ENCODE measurements around the gene CAMK2G. TPM values are rescaled to one million over a fixed set of nuclear protein-coding genes. Genes with fewer than 3 reads are reported as not detected.
A peak's percentile ranks its signal among the peaks of the same experiment; 100 is the strongest.

CAMK2G gene
- polyA plus RNA-seq, 1 of the 3 experiments (the other 2 are of a cell fraction): 41.4 TPM

DNA sequence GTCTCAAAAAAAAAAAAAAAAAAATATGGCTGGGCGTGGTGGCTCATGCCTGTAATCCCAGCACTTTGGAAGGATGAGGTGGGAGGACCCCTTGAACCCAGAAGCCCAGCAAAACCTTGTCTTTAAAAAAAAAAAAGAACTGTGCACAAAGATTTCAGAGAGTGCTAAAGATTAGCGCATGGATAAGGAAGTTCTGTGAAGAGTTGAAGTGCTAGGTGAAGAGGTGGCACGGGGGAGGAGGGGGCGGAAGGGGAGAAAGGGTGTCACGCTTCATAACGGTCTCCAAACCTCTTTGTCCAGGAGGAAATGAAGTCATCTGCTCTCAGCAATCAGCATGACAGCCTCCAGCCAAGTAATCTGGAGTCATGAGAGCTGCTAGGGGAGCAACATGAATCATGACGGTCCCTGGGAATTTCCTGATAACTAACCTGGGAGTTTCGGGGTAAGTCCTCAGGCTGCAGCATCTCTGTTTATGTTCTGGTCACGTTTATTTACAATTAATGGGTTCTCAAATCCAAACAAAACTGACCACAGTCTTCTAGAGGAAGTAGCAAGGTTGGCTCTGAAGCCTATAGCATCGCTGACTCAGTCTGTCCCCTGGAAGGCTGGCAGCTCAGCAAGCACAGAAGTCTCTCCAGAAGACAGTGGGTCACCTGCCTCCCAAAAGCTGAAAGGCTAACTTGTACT lies 34.6 kb upstream of the CAMK2G start:
- peaks cover 25% of the 10 kb centered on the region for H3F3A ChIP-seq (replicated peaks; ENCODE audit: insufficient read depth)
- H3K36me3 ChIP-seq (replicated peaks in 1 of 2; ENCODE audit: control insufficient read depth in 1 of 2, insufficient read depth in 2 of 2, low read length in 1 of 2): peaks cover 0 to 7% of the 10 kb centered on the region in 2 experiments
- POLR2A ChIA-PET: interaction anchor here (0.7 kb wide), 2 partner anchors 9 to 303 kb away, joined by 3 read pairs; no protein-coding TSS in a partner anchor
- H4K20me1 ChIP-seq (ENCODE audit: insufficient read depth): no peaks in the 10 kb centered on the region
- CTCF ChIA-PET: interaction anchor here (2.6 to 3.6 kb wide), 2 partner anchors 29 to 31 kb away, joined by 8 to 14 read pairs; no protein-coding TSS in a partner anchor
- peak overlapping the region in 1 of 2 experiments; percentile 92; a peak in 3 of 4 replicates for H3K27ac ChIP-seq (ENCODE audit: low read depth in 2 of 2, low read length in 1 of 2)
- peak overlapping the region; percentile 27; the same call in 1 of the 2 replicates for H3K4me2 ChIP-seq
- TF ChIP-seq, protein P1, sequence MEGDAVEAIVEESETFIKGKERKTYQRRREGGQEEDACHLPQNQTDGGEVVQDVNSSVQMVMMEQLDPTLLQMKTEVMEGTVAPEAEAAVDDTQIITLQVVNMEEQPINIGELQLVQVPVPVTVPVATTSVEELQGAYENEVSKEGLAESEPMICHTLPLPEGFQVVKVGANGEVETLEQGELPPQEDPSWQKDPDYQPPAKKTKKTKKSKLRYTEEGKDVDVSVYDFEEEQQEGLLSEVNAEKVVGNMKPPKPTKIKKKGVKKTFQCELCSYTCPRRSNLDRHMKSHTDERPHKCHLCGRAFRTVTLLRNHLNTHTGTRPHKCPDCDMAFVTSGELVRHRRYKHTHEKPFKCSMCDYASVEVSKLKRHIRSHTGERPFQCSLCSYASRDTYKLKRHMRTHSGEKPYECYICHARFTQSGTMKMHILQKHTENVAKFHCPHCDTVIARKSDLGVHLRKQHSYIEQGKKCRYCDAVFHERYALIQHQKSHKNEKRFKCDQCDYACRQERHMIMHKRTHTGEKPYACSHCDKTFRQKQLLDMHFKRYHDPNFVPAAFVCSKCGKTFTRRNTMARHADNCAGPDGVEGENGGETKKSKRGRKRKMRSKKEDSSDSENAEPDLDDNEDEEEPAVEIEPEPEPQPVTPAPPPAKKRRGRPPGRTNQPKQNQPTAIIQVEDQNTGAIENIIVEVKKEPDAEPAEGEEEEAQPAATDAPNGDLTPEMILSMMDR (IDR thresholded peaks at IDR 0.05): no peak
- peak; percentile 44 for TF ChIP-seq GABPA (IDR thresholded peaks at IDR 0.05; ENCODE audit: low read depth)
- TF ChIP-seq, protein P2, sequence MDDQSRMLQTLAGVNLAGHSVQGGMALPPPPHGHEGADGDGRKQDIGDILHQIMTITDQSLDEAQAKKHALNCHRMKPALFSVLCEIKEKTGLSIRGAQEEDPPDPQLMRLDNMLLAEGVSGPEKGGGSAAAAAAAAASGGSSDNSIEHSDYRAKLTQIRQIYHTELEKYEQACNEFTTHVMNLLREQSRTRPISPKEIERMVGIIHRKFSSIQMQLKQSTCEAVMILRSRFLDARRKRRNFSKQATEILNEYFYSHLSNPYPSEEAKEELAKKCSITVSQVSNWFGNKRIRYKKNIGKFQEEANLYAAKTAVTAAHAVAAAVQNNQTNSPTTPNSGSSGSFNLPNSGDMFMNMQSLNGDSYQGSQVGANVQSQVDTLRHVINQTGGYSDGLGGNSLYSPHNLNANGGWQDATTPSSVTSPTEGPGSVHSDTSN (IDR thresholded peaks at IDR 0.05): peak; percentile 89
- TF ChIP-seq TCF12 (IDR thresholded peaks at IDR 0.05): peak; percentile 85
- no peak for TF ChIP-seq EZH2phosphoT487 (IDR thresholded peaks at IDR 0.05; ENCODE audit: borderline replicate concordance, low read depth)
- no peak for TF ChIP-seq RCOR1 (IDR thresholded peaks at IDR 0.05; ENCODE audit: low read length)
- no peak for TF ChIP-seq GATA2 (CRISPR knock-in tag; IDR thresholded peaks at IDR 0.05)
- no peak for TF ChIP-seq SIN3A (IDR thresholded peaks at IDR 0.05; ENCODE audit: borderline replicate concordance, low read depth, low read length)
- TF ChIP-seq FOXJ3 (CRISPR knock-in tag; IDR thresholded peaks at IDR 0.05): no peak
- no peak for TF ChIP-seq FOXM1 (IDR thresholded peaks at IDR 0.05; ENCODE audit: low read depth)
- TF ChIP-seq, protein P3, sequence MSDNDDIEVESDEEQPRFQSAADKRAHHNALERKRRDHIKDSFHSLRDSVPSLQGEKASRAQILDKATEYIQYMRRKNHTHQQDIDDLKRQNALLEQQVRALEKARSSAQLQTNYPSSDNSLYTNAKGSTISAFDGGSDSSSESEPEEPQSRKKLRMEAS (IDR thresholded peaks at IDR 0.05; ENCODE audit: low read depth): peak; percentile 34; the same call in 1 of the 2 replicates
- TF ChIP-seq JUND (IDR thresholded peaks at IDR 0.05): peak; percentile 67
- TF ChIP-seq NFIC (IDR thresholded peaks at IDR 0.05; ENCODE audit: borderline replicate concordance): peak; percentile 64
- no peak for TF ChIP-seq CHD2 (IDR thresholded peaks at IDR 0.05; ENCODE audit: low read length, partially characterized antibody)
- TF ChIP-seq POLR2AphosphoS5 (IDR thresholded peaks at IDR 0.05; ENCODE audit: low read depth, low read length): peak; percentile 53; the same call in 1 of the 2 replicates
- TF ChIP-seq, protein P4, sequence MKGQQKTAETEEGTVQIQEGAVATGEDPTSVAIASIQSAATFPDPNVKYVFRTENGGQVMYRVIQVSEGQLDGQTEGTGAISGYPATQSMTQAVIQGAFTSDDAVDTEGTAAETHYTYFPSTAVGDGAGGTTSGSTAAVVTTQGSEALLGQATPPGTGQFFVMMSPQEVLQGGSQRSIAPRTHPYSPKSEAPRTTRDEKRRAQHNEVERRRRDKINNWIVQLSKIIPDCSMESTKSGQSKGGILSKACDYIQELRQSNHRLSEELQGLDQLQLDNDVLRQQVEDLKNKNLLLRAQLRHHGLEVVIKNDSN (IDR thresholded peaks at IDR 0.05; ENCODE audit: borderline replicate concordance, low read depth): no peak
- no peak for TF ChIP-seq ZBTB33 (IDR thresholded peaks at IDR 0.05; ENCODE audit: borderline replicate concordance, low read depth)
- peak in 1 of 2 experiments; percentile 82; a peak in 1 of 4 replicates for TF ChIP-seq EP300 (IDR thresholded peaks at IDR 0.05; ENCODE audit: borderline replicate concordance in 1 of 2, low read depth in 1 of 2, low read length in 1 of 2)
- TF ChIP-seq RXRA (IDR thresholded peaks at IDR 0.05; ENCODE audit: borderline replicate concordance, low read depth): peak; percentile 48; the same call in 1 of the 2 replicates
- TF ChIP-seq TEAD4 (IDR thresholded peaks at IDR 0.05; ENCODE audit: borderline replicate concordance, insufficient read depth): peak; percentile 56; the same call in 1 of the 2 replicates
- TF ChIP-seq MEF2A (IDR thresholded peaks at IDR 0.05; ENCODE audit: borderline replicate concordance, low read depth): no peak
- TF ChIP-seq FOSL2 (IDR thresholded peaks at IDR 0.05; ENCODE audit: borderline replicate concordance, low read depth): peak; percentile 80
- no peak for TF ChIP-seq ELF1 (IDR thresholded peaks at IDR 0.05)
- TF ChIP-seq USF2 (IDR thresholded peaks at IDR 0.05; ENCODE audit: borderline replicate concordance, low read depth, low read length): no peak
- no peak for TF ChIP-seq SMC3 (IDR thresholded peaks at IDR 0.05; ENCODE audit: low read depth, low read length)
- 0 out of 4 replicates have a peak overlapping the region, but pooled peaks of 1 of the 2 experiments have one; percentile 9 for H3K4me3 ChIP-seq (ENCODE audit: low read depth in 2 of 2, low read length in 1 of 2)
- H3K27me3 ChIP-seq (ENCODE audit: insufficient read depth): no peaks in the 10 kb centered on the region
- peak overlapping the region; percentile 26; the same call in 1 of the 2 replicates for H2AFZ ChIP-seq (ENCODE audit: low read depth)
- WGBS (ENCODE audit: low lambda C conversion rate): 24% methylated on average over 9 of the region's 10 CpGs
- peak overlapping the region; percentile 38; the same call in 1 of the 2 replicates for H3K9ac ChIP-seq
- no peaks in the 10 kb centered on the region for H3K9me3 ChIP-seq
- no peaks in the 10 kb centered on the region for H3K9me2 ChIP-seq
- DNase-seq: no peak
- peaks cover 8% of the 10 kb centered on the region for H3K79me2 ChIP-seq (ENCODE audit: insufficient read depth)
- H3K4me1 ChIP-seq (ENCODE audit: control insufficient read depth in 1 of 2, insufficient read depth in 2 of 2, low read depth in 1 of 2, low read length in 1 of 2): peaks cover 15 to 20% of the 10 kb centered on the region in 2 experiments; a peak in 2 of 4 replicates
